ENCODE measurements around the gene PPP2R5E. TPM values are rescaled to one million over a fixed set of nuclear protein-coding genes. Genes with fewer than 3 reads are reported as not detected.

The PPP2R5E gene
- total and polyA plus RNA-seq, 2 of the 8 experiments (the other 6 are each of a cell fraction or from before 2014, with no cell fraction given), result 6.8 to 64.6 TPM

DNA sequence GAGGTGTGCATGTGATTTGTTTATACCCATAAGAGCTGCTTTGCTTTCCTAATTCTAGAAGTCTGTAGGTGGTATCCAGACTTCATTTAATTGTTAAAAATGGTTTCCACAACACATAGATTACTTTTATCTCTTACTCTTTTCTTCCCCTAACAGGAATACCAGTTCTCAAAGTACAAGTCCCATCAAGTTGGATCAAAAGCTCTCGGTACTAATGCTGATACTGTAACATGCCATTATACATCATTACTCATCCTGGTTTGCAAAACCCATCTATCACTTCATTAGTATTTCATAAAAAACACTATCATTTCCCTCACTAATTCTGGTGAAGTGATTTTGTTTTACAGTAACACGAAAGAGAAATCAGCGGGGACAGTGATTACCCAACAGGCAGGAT lies 94.3 kb downstream of the PPP2R5E start:
- ChIA-PET POLR2A (ENCODE audit: partially characterized antibody) (no interaction called here), CTCF (ENCODE audit: partially characterized antibody) (no interaction called here)
- Histone ChIP-seq H3K9ac (replicated peaks in 1 of 4; ENCODE audit: extremely low read depth in 1 of 4, low read depth in 3 of 4, low read length in 3 of 4) (no peak overlapping the region), H3K27ac (ENCODE audit: low read depth, low read length) (no peak overlapping the region), H3K4me2 (ENCODE audit: insufficient read depth in 1 of 2, low read depth in 2 of 2, low read length in 2 of 2) (no peak overlapping the region), H3K9me3 (ENCODE audit: insufficient read depth in 2 of 2, low read depth in 1 of 2, low read length in 1 of 2) (no peaks in the 10 kb centered on the region), H3K14ac (ENCODE audit: insufficient read length) (no peak overlapping the region), H2BK12ac (ENCODE audit: low read depth, low read length) (no peak overlapping the region), H3K56ac (replicated peaks; ENCODE audit: insufficient read length, low read depth, low read length) (no peak overlapping the region), H4K20me1 (replicated peaks in 1 of 2; ENCODE audit: control insufficient read depth in 1 of 2, insufficient read depth in 2 of 2, low read length in 2 of 2) (peaks cover 0 to 6% of the 10 kb centered on the region in 2 experiments), H3K4me1 (replicated peaks in 1 of 4; ENCODE audit: control insufficient read depth in 3 of 4, insufficient read depth in 4 of 4, low read length in 3 of 4) (no peaks in the 10 kb centered on the region), H3K27me3 (replicated peaks in 1 of 4; ENCODE audit: control insufficient read depth in 3 of 4, extremely low read depth in 1 of 4, insufficient read depth in 3 of 4, low read length in 3 of 4) (no peaks in the 10 kb centered on the region), H2BK15ac (ENCODE audit: low read length) (no peak overlapping the region), H3K23ac (ENCODE audit: insufficient read length) (no peak overlapping the region), H4K91ac (replicated peaks; ENCODE audit: insufficient read length, low read length) (no peak overlapping the region), H2AFZ (ENCODE audit: low read length) (no peak overlapping the region), H3K18ac (ENCODE audit: extremely low read depth, low read length) (no peak overlapping the region), H3K23me2 (ENCODE audit: low read depth, low read length) (0 out of 2 replicates have a peak, but pooled peaks cover 2% of the 10 kb centered on the region), H2BK20ac (ENCODE audit: low read length) (no peak overlapping the region), H3K79me2 (ENCODE audit: control insufficient read depth in 1 of 2, insufficient read depth in 2 of 2, low read length in 2 of 2) (peaks cover 2 to 63% of the 10 kb centered on the region in 2 experiments), H3K79me1 (ENCODE audit: low read depth, low read length) (peaks cover 8% of the 10 kb centered on the region), H2BK5ac (ENCODE audit: low read depth, low read length) (no peak overlapping the region), H2BK120ac (replicated peaks; ENCODE audit: low read depth, low read length) (no peak overlapping the region), H3K36me3 (ENCODE audit: control insufficient read depth in 2 of 4, insufficient read depth in 4 of 4, low read length in 3 of 4) (peaks cover 0 to 14% (median 3%) of the 10 kb centered on the region in 4 experiments; a peak in 3 of 8 replicates), H3K4me3 (ENCODE audit: extremely low read depth in 1 of 4, insufficient read depth in 2 of 4, low read depth in 3 of 4, low read length in 4 of 4) (no peak overlapping the region), H2AK5ac (ENCODE audit: low read depth, low read length) (no peak overlapping the region), H4K8ac (ENCODE audit: extremely low read depth, insufficient read depth, low read length) (no peak overlapping the region), H3K4ac (replicated peaks; ENCODE audit: insufficient read length, low read depth, low read length) (no peak overlapping the region), H4K5ac (ENCODE audit: insufficient read length, low read depth, low read length) (no peak overlapping the region)
- WGBS, 2 experiments (ENCODE audit: extremely low coverage in 1 of 2, insufficient coverage in 1 of 2, insufficient read length in 1 of 2, insufficient replicate concordance in 2 of 2, low coverage in 1 of 2, low lambda C conversion rate in 2 of 2, missing lambda C conversion rate in 1 of 2), result 93% methylated on average over 3 of the region's 3 CpGs; no CpG with 5 or more reads in 1 of the 2 experiments
- no peak for FAIRE-seq
- no peak for TF ChIP-seq EZH2 (IDR thresholded peaks at IDR 0.05; ENCODE audit: low read depth, low read length, severe bottlenecking)
- TF ChIP-seq SRF (IDR thresholded peaks at IDR 0.05; ENCODE audit: low read depth, low read length), result no peak
- TF ChIP-seq GABPA (IDR thresholded peaks at IDR 0.05; ENCODE audit: borderline replicate concordance, insufficient read depth, low read length), result no peak
- TF ChIP-seq BCL11A (IDR thresholded peaks at IDR 0.05; ENCODE audit: low read depth in 2 of 2, low read length in 2 of 2), result no peak
- TF ChIP-seq, protein P1, sequence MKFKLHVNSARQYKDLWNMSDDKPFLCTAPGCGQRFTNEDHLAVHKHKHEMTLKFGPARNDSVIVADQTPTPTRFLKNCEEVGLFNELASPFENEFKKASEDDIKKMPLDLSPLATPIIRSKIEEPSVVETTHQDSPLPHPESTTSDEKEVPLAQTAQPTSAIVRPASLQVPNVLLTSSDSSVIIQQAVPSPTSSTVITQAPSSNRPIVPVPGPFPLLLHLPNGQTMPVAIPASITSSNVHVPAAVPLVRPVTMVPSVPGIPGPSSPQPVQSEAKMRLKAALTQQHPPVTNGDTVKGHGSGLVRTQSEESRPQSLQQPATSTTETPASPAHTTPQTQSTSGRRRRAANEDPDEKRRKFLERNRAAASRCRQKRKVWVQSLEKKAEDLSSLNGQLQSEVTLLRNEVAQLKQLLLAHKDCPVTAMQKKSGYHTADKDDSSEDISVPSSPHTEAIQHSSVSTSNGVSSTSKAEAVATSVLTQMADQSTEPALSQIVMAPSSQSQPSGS (IDR thresholded peaks at IDR 0.05; ENCODE audit: low read length), result no peak
- TF ChIP-seq POLR2AphosphoS5 (IDR thresholded peaks at IDR 0.05; ENCODE audit: low read depth, low read length), result no peak
- TF ChIP-seq YY1 (IDR thresholded peaks at IDR 0.05; ENCODE audit: low read depth, low read length), result no peak
- no peak for TF ChIP-seq GTF2F1 (IDR thresholded peaks at IDR 0.05; ENCODE audit: borderline replicate concordance, low read depth, low read length)
- DNase-seq (ENCODE audit: low read depth in 1 of 2, low spot score in 2 of 2), result no peak

Data from H1 (cell line).